Transverse colon (tissue), 4 donors: ENCODE measurements around the gene UBE2D2. TPM values are rescaled to one million over a fixed set of nuclear protein-coding genes. Genes with fewer than 3 reads are reported as not detected.

Experiments
- DNase-seq: peaks from one replicate; pipeline ENCODE4 v3.0.0-alpha.2; 2019
- H3K27ac ChIP-seq, 4 donors: fragments of 200-600 bp; sonication (generic); 2 replicates each; pipeline ENCODE4 v1.5.1; 2016 to 2018; ENCODE audit warnings: inconsistent platforms in 4 of 4
- H3K27me3 ChIP-seq: fragments of 200-600 bp; sonication (generic); 2 replicates; pipeline ENCODE4 v1.5.1; 2017; ENCODE audit warnings: inconsistent platforms
- H3K36me3 ChIP-seq, 4 donors: fragments of 200-600 bp; sonication (generic); 2 replicates each; pipeline ENCODE4 v1.5.1; 2017 to 2019; ENCODE audit warnings: inconsistent platforms in 4 of 4
- H3K4me1 ChIP-seq, 4 donors: fragments of 200-600 bp; sonication (generic); 2 replicates each; pipeline ENCODE4 v1.5.1; 2017 to 2020; ENCODE audit warnings: inconsistent platforms in 4 of 4
- H3K4me3 ChIP-seq, 4 donors: fragments of 200-600 bp; sonication (generic); 1 replicate in 1 of 4; 2 replicates in 3 of 4; pipeline versions ENCODE4 v1.5.1 to v1.6.1; 2017 to 2019; ENCODE audit warnings: inconsistent platforms in 4 of 4
- H3K9me3 ChIP-seq, 2 donors: fragments of 200-600 bp; sonication (generic); 2 replicates each; pipeline ENCODE4 v1.5.1; 2017 to 2019; ENCODE audit warnings: inconsistent platforms in 2 of 2
- EP300 ChIP-seq: sonication (generic); formaldehyde crosslinking; IDR thresholded peaks from one replicate; pipeline ENCODE4 v1.6.1; 2017; ENCODE audit warnings: antibody characterized with exemption, low read depth
- POLR2A ChIP-seq: fragments of 450-650 bp; IDR thresholded peaks from one replicate; pipeline ENCODE4 v1.6.1; 2016; ENCODE audit warnings: antibody characterized with exemption, mild to moderate bottlenecking, moderate library complexity
- POLR2AphosphoS5 ChIP-seq, 3 donors: sonication (generic); formaldehyde crosslinking; IDR thresholded peaks; one replicate each; pipeline ENCODE4 v1.6.1; 2016; ENCODE audit warnings: antibody characterized with exemption in 3 of 3
- WGBS, 2 donors: methylation state at CpG; one replicate each; pipeline ENCODE4 v1.1.5; 2018; ENCODE audit warnings: low coverage in 1 of 2; 5-methylcytosine and 5-hydroxymethylcytosine counted together
- in situ Hi-C, 4 donors: fragments of 200-750 bp; cut with MboI; loops; one replicate each; pipeline versions ENCODE4 v1.15.0 to v1.15.1; 2017; ENCODE audit warnings: low sequenced_read_pairs in 3 of 4, low pct_ligation_motif_present in 1 of 4, low pct_unique_long_range_greater_than_20kb in 1 of 4
- intact Hi-C: fragments of 100-400 bp; cut with DNase I; formaldehyde crosslinking; loops from one replicate; pipeline ENCODE4 v1.15.1; 2023; ENCODE audit warnings: low total_unique reads
- total RNA-seq, 4 donors: library from RNA; depleted of rRNA; stranded (reverse); fragments of >200 nt; gene quantifications; one replicate each; pipeline ENCODE4 v1.1.0, GENCODE V29; 2016
- TF ChIP-seq, protein P1 (sequence below), 5 experiments: fragments of 200-600 bp in 3 of 5; fragments of 450-650 bp in 2 of 5; sonication (generic) in 3 of 5; IDR thresholded peaks; 1 replicate in 2 of 5; 2 replicates in 3 of 5; pipeline ENCODE4 v1.5.1; 2016 to 2017; ENCODE audit warnings: antibody characterized with exemption in 5 of 5, inconsistent platforms in 3 of 5, mild to moderate bottlenecking in 2 of 5, moderate library complexity in 1 of 5

Gene UBE2D2
- total RNA-seq, 4 donors from 2014 or later: 45.6 to 134 (median 80.8) TPM

DNA sequence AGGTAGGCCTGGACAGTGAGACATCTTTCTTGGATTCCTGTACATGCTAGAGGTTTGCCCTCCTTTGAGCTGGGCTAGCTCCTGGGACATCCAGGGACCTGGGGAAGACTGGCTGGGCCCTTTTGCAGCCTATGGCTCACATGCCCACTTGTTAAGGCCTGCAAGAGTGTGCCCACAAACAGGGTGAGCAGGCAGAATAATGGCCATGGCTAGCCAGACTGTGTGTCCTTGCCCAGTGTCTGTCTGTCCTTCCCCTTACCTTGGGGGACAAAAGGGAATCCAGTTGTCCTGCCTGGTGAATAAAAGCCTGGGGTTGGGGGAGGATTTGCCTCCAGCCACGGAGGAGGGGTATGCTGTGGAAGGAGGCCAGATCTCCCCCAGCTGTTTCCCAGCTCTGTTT, 74.1 kb downstream of the UBE2D2 start:
- Histone ChIP-seq H3K36me3 (no peaks in the 10 kb centered on the region), H3K4me3 (no peak overlapping the region), H3K4me1 (peaks cover 29 to 49% (median 42%) of the 10 kb centered on the region in 4 donors), H3K27me3 (no peaks in the 10 kb centered on the region), H3K27ac (peak overlapping the region; percentile 86 to 96 (median 91)), H3K9me3 (no peaks in the 10 kb centered on the region)
- no peak for TF ChIP-seq EP300
- no peak for TF ChIP-seq POLR2A
- TF ChIP-seq POLR2AphosphoS5 (IDR thresholded peaks at IDR 0.05): no peak
- TF ChIP-seq, protein P1, sequence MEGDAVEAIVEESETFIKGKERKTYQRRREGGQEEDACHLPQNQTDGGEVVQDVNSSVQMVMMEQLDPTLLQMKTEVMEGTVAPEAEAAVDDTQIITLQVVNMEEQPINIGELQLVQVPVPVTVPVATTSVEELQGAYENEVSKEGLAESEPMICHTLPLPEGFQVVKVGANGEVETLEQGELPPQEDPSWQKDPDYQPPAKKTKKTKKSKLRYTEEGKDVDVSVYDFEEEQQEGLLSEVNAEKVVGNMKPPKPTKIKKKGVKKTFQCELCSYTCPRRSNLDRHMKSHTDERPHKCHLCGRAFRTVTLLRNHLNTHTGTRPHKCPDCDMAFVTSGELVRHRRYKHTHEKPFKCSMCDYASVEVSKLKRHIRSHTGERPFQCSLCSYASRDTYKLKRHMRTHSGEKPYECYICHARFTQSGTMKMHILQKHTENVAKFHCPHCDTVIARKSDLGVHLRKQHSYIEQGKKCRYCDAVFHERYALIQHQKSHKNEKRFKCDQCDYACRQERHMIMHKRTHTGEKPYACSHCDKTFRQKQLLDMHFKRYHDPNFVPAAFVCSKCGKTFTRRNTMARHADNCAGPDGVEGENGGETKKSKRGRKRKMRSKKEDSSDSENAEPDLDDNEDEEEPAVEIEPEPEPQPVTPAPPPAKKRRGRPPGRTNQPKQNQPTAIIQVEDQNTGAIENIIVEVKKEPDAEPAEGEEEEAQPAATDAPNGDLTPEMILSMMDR (IDR thresholded peaks at IDR 0.05): no peak
- intact Hi-C loops: loop anchor here (5.0 kb wide), 1 partner anchor 112 kb away; no protein-coding TSS in a partner anchor
- no peak for DNase-seq
- in situ Hi-C loops: loop anchor here in 2 of 4 donors (10.0 to 25.0 kb wide), 2 partner anchors 60 to 127 kb away; no protein-coding TSS in a partner anchor
- WGBS, 2 donors: 50 to 67% methylated on average over 1 of the region's 1 CpG

DNA sequence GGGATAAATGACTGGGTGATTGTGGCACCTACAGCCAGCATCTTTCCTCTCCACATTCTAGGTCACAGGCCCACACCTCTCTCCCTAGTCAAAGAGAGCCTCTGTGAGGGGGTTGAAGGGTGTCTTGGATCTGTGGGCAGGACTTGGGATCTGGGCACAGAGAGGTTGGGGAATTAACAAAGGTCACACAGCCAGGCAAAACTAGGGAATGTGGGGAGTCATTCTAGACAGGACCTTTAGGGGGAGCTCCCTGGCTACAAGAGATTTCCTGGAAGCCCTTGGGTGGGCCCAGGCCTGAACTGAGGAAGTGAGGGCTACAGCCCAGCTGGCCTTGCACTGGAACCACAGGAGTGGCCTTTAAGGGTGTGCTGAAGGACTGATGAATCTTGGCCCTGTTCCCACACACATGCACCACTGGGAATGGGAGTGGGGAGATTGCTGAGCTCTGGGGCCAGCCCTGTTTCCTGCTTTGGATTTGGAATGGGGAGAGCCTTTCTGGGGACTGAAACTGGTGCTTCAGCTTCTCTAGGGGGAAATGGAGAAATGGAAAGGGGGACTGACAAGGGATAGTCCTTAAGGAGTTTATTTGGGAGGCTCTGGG, 74.6 kb downstream of the UBE2D2 start:
- intact Hi-C loops: loop anchor here (5.0 kb wide), 1 partner anchor 112 kb away; no protein-coding TSS in a partner anchor
- Histone ChIP-seq H3K9me3 (no peaks in the 10 kb centered on the region), H3K27me3 (no peaks in the 10 kb centered on the region), H3K4me1 (peaks cover 29 to 49% (median 42%) of the 10 kb centered on the region in 4 donors), H3K27ac (peak overlapping the region; percentile 86 to 96 (median 91)), H3K36me3 (no peaks in the 10 kb centered on the region), H3K4me3 (no peak overlapping the region)
- TF ChIP-seq EP300 (no peak), POLR2A (peak; percentile 13), POLR2AphosphoS5 (IDR thresholded peaks at IDR 0.05) (peak; percentile 25 to 55 (median 52))
- TF ChIP-seq, protein P1 (IDR thresholded peaks at IDR 0.05): peak; percentile 53 to 83 (median 65)
- in situ Hi-C loops: loop anchor here in 2 of 4 donors (10.0 to 25.0 kb wide), 2 partner anchors 59 to 127 kb away; no protein-coding TSS in a partner anchor
- DNase-seq: peak; percentile 87

DNA sequence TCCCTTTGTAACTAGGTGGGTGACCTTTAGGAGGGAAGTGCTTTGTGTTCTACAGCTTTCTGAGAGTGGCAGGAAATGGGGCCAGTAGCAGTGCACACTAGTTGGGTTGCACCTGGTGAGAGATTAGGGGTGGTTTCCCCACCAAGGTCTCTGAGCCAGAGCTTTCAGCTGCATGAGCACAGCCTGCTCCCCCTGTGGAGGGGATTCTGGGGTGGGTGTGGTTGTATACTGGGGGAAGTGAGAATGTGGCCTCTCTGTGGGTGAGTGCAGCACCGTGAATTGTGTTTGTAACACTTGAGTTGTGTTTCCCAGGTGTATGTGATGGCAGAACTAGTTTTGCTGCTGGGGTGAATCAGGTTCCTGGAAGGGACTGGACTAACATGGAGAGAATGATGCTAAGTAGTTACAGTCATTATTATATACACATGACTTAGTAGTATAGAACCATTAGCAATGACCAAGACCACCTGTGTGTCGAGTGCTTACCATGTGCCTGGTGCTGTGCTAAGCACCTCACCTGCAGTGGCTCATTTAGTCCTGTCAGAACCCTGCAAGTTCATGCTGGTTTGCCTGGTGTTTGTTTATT, 75.2 kb downstream of the UBE2D2 start:
- H3K4me1 ChIP-seq: peaks cover 29 to 49% (median 42%) of the 10 kb centered on the region in 4 donors
- no peaks in the 10 kb centered on the region for H3K36me3 ChIP-seq
- in situ Hi-C loops (loop anchor here in 2 of 4 donors (10.0 to 25.0 kb wide), 2 partner anchors 59 to 126 kb away; no protein-coding TSS in a partner anchor), intact Hi-C loops (loop anchor here (5.0 kb wide), 1 partner anchor 111 kb away; no protein-coding TSS in a partner anchor)
- peak; percentile 79 for DNase-seq
- H3K27me3 ChIP-seq: no peaks in the 10 kb centered on the region
- H3K4me3 ChIP-seq: peak overlapping the region in 1 of 4 donors; percentile 60
- TF ChIP-seq POLR2A (no peak), EP300 (no peak), POLR2AphosphoS5 (IDR thresholded peaks at IDR 0.05) (no peak)
- TF ChIP-seq, protein P1 (IDR thresholded peaks at IDR 0.05): no peak
- H3K27ac ChIP-seq: peak overlapping the region; percentile 86 to 96 (median 91)
- H3K9me3 ChIP-seq: no peaks in the 10 kb centered on the region
- WGBS, 2 donors: 0 to 30% methylated on average over 1 to 2 of the region's 2 CpGs

DNA sequence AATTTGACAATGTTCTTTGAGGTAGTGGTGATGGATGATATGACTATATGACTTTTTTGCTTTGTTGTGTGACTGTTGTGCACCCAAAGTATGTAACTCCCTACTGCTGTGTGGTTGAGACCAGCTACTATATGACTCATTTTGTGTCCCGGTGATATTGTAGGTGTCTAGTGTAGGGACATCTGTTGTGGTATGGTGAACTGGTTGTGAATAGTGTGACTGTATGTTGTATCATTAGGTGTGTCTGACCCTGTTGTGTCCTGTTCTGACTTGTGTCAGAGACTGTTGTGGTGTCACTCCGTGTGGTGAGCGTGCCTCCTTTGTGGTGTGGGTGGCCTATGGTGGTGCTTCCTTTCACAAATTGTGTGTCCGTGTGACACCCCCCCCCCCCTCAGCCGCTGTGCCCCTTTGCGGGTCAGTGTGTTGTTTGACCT, 75.9 kb downstream of the UBE2D2 start:
- Histone ChIP-seq H3K9me3 (no peaks in the 10 kb centered on the region), H3K4me3 (peak overlapping the region; percentile 30 to 60 (median 52)), H3K27ac (peak overlapping the region; percentile 86 to 96 (median 91)), H3K4me1 (peaks cover 29 to 52% (median 42%) of the 10 kb centered on the region in 4 donors), H3K36me3 (no peaks in the 10 kb centered on the region), H3K27me3 (no peaks in the 10 kb centered on the region)
- DNase-seq: no peak
- 0 to 11% methylated on average over 1 to 6 of the region's 6 CpGs for WGBS, 2 donors
- in situ Hi-C loops (loop anchor here in 2 of 4 donors (10.0 to 25.0 kb wide), 2 partner anchors 58 to 125 kb away; no protein-coding TSS in a partner anchor), intact Hi-C loops (loop anchor here (5.0 kb wide), 1 partner anchor 110 kb away; no protein-coding TSS in a partner anchor)
- TF ChIP-seq POLR2AphosphoS5 (IDR thresholded peaks at IDR 0.05) (no peak), POLR2A (no peak), EP300 (no peak)
- TF ChIP-seq, protein P1 (IDR thresholded peaks at IDR 0.05): no peak
